Adrenal gland (tissue), 5 donors: ENCODE measurements around the gene SYNDIG1.

Experiments used
- CTCF ChIP-seq, 6 experiments: fragments of 450-650 bp in 4 of 6; fragments of 200-600 bp in 2 of 6; sonication (generic) in 1 of 6; IDR thresholded peaks; 1 replicate in 5 of 6; 2 replicates in 1 of 6; pipeline versions ENCODE4 v1.5.1 to v1.8.0; 2016 to 2021; ENCODE audit warnings: antibody characterized with exemption in 6 of 6, mild to moderate bottlenecking in 2 of 6, moderate library complexity in 1 of 6
- POLR2A ChIP-seq, 2 donors: fragments of 450-650 bp; IDR thresholded peaks; one replicate each; pipeline ENCODE4 v1.6.1; 2017; ENCODE audit warnings: antibody characterized with exemption in 2 of 2, mild to moderate bottlenecking in 2 of 2, moderate library complexity in 1 of 2
- donor health status: DM: no; HTN: no; CAD: no.

- TF ChIP-seq CTCF (IDR thresholded peaks at IDR 0.05) (no peak), POLR2A (IDR thresholded peaks at IDR 0.05) (no peak)
Measured at GRCh38 chr20:24559114-24559732, 89.8 kb downstream of the SYNDIG1 start.
